K562 treated with DMSO at 1 percent for 24 hours (cell line): ENCODE data around the gene NEK1. TPM values are rescaled to one million over a fixed set of nuclear protein-coding genes. Genes with fewer than 3 reads are reported as not detected.

Experiments used
- total RNA-seq: library from RNA; unstranded; fragments of 300-600 nt; gene quantifications from 2 replicates; pipeline ENCODE4 v1.2.3, GENCODE V29; 2022; ENCODE audit warnings: low read depth; ENCODE audit not compliant: insufficient read depth

The NEK1 gene, protein sequence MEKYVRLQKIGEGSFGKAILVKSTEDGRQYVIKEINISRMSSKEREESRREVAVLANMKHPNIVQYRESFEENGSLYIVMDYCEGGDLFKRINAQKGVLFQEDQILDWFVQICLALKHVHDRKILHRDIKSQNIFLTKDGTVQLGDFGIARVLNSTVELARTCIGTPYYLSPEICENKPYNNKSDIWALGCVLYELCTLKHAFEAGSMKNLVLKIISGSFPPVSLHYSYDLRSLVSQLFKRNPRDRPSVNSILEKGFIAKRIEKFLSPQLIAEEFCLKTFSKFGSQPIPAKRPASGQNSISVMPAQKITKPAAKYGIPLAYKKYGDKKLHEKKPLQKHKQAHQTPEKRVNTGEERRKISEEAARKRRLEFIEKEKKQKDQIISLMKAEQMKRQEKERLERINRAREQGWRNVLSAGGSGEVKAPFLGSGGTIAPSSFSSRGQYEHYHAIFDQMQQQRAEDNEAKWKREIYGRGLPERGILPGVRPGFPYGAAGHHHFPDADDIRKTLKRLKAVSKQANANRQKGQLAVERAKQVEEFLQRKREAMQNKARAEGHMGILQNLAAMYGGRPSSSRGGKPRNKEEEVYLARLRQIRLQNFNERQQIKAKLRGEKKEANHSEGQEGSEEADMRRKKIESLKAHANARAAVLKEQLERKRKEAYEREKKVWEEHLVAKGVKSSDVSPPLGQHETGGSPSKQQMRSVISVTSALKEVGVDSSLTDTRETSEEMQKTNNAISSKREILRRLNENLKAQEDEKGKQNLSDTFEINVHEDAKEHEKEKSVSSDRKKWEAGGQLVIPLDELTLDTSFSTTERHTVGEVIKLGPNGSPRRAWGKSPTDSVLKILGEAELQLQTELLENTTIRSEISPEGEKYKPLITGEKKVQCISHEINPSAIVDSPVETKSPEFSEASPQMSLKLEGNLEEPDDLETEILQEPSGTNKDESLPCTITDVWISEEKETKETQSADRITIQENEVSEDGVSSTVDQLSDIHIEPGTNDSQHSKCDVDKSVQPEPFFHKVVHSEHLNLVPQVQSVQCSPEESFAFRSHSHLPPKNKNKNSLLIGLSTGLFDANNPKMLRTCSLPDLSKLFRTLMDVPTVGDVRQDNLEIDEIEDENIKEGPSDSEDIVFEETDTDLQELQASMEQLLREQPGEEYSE (N-terminal part only)
- 7.7 and 8.8 TPM in 2 replicates for total RNA-seq

DNA sequence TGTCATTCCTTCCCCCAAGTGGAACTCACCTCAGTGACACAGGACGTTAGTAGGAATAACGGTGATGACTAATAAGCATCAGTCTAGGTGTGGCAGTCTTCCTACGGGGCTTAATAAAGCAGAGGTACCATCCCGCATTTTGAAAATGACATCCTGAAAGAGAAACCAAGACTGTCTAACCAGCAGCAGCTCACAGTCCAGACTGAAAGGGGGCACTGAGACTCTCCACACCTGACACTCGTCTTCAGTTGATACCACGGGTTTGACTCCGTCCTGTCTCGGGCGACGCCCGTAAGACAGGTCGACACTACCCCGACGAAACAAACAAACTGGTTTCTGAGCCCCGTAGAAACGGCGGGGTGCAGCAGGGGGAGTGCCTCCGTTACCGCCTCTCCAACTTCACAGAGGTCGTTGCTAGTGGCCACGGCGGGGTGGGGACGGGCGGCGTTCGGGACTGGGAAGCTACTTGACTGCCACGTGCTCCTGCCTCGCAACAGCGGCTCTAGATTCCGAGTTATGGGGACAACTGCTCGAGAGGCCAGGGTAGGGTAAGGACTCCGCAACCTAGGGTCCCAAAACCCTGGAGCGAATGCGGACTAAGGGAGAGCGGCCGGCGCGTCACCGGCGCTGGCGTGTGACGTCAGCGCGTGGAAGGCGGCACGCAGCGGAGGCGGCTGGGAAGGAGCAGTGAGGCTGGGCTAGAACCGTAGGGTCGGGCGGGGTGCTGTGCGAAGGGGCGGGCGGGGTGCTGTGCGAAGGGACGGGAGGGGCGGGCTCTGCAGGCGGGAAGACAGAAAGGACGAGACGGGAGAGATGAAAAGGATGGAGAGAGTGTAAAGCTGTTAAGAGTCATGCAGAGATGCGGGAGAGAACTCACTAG, at the start of gene NEK1:
Gene NEK1 (minus strand): TSS at position 593 of the 880 bp plus-strand sequence. CDS start 9,953 bp downstream, outside the sequence.

DNA sequence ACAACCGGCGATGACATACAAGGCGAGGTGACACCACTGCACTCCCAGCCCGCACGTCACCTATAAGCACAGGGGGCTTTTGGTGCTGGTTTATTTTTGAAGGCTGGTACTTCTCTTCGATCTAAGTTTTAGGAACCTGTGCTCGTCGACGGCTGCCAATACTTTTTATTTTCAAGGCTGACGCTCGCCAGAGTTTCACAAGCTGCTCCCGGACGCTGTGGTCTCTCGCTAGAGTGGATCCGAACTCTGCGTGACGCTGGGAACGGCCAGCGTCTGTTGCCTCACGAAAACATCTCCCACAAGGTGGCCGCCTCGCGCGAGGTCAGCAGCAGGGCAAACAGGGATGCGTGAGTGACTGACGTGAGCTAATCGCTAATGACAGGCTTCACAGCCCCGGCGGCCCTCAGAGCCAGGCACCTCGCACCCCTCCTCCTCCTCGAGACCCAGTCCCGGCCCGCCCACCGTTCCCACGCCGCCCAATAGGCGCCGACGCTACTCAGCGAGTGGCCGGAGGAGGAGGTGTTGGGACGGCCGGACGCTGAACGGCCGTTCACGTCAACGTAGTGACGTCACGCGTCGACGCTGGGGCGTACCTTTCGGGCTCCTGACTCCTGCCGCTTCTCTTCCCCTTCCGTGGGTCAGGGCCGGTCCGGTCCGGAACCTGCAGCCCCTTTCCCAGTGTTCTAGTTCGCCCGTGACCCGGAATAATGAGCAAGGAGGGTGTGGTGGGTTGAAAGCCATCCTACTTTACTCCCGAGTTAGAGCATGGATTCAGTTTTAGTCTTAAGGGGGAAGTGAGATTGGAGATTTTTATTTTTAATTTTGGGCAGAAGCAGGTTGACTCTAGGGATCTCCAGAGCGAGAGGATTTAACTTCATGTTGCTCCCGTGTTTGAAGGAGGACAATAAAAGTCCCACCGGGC, 7.8 kb upstream of the NEK1 start, which contains the start of gene CLCN3:
Gene CLCN3 (plus strand): TSS at position 621 of the 922 bp plus-strand sequence. CDS start 15,351 bp downstream, outside the sequence.

Other genes starting within 250 kb of the NEK1 start
- 25.2 and 29.9 TPM in 2 replicates for gene CLCN3, start 8.0 kb upstream of the NEK1 start, total RNA-seq
- 38.1 and 50.5 TPM in 2 replicates for gene HPF1, start 145.4 kb upstream of the NEK1 start, total RNA-seq